H9 (cell line): Measurements from ENCODE around the gene IRF1. TPM values are rescaled to one million over a fixed set of nuclear protein-coding genes. Genes with fewer than 3 reads are reported as not detected.

ENCODE experiments used
- DNase-seq: peaks from one replicate; pipeline ENCODE4 v3.0.0-alpha.2; 2017
- H2AFZ ChIP-seq: one replicate; pipeline ENCODE4 v1.6.1; 2013; ENCODE audit warnings: mild to moderate bottlenecking, low read length, control low read depth, moderate library complexity
- H2AK5ac ChIP-seq: 2 replicates; pipeline ENCODE4 v1.6.1; 2013; ENCODE audit warnings: low read length, control low read depth, mixed read lengths; ENCODE audit not compliant: insufficient read length
- H2BK120ac ChIP-seq: one replicate; pipeline ENCODE4 v1.6.1; 2013; ENCODE audit warnings: low read depth, mild to moderate bottlenecking, low read length, control low read depth, inconsistent platforms; ENCODE audit not compliant: poor library complexity, severe bottlenecking
- H2BK12ac ChIP-seq: 2 replicates; pipeline ENCODE4 v1.6.1; 2013; ENCODE audit warnings: low read length, control low read depth, mixed read lengths, low read depth; ENCODE audit not compliant: insufficient read length
- H2BK15ac ChIP-seq: 2 replicates; pipeline ENCODE4 v1.6.1; 2013; ENCODE audit warnings: low read depth, low read length, control low read depth
- H2BK20ac ChIP-seq: one replicate; pipeline ENCODE4 v1.6.1; 2013; ENCODE audit warnings: low read depth, mild to moderate bottlenecking, low read length, control low read depth, inconsistent platforms; ENCODE audit not compliant: poor library complexity, severe bottlenecking
- H2BK5ac ChIP-seq: 2 replicates; pipeline ENCODE4 v1.6.1; 2013; ENCODE audit warnings: low read length, control low read depth, mixed read lengths; ENCODE audit not compliant: insufficient read length
- H3K14ac ChIP-seq: 2 replicates; pipeline ENCODE4 v1.6.1; 2013; ENCODE audit warnings: low read length, control low read depth; ENCODE audit not compliant: insufficient read depth
- H3K18ac ChIP-seq: 2 replicates; pipeline ENCODE4 v1.6.1; 2013; ENCODE audit warnings: low read depth, mild to moderate bottlenecking, mixed read lengths, low read length, control low read depth; ENCODE audit not compliant: insufficient read length
- H3K23ac ChIP-seq: 2 replicates; pipeline ENCODE4 v1.6.1; 2013; ENCODE audit warnings: low read length, control low read depth, mixed read lengths, low read depth; ENCODE audit not compliant: insufficient read length
- H3K23me2 ChIP-seq: 2 replicates; pipeline ENCODE4 v1.6.1; 2013; ENCODE audit warnings: low read depth, mild to moderate bottlenecking, mixed read lengths, low read length, control low read depth; ENCODE audit not compliant: insufficient read length, poor library complexity, severe bottlenecking
- H3K27ac ChIP-seq: 2 replicates; pipeline ENCODE4 v1.5.1; 2013; ENCODE audit warnings: low read length, control low read depth, mixed read lengths, low read depth; ENCODE audit not compliant: insufficient read length
- H3K27me3 ChIP-seq: 2 replicates; pipeline ENCODE4 v1.6.1; 2013; ENCODE audit warnings: low read length, control low read depth, inconsistent platforms; ENCODE audit not compliant: insufficient read depth
- H3K4ac ChIP-seq: 2 replicates; pipeline ENCODE4 v1.6.1; 2013; ENCODE audit warnings: low read depth, mild to moderate bottlenecking, control low read depth, inconsistent platforms, low read length, moderate library complexity
- H3K4me1 ChIP-seq: 2 replicates; pipeline ENCODE4 v1.6.1; 2013; ENCODE audit warnings: low read length, control low read depth, inconsistent platforms; ENCODE audit not compliant: insufficient read depth
- H3K4me2 ChIP-seq: 2 replicates; pipeline ENCODE4 v1.6.1; 2013; ENCODE audit warnings: low read length, control low read depth, mixed read lengths; ENCODE audit not compliant: insufficient read length, insufficient read depth
- H3K56ac ChIP-seq: 2 replicates; pipeline ENCODE4 v1.6.1; 2013; ENCODE audit warnings: low read depth, mild to moderate bottlenecking, mixed read lengths, low read length, control low read depth; ENCODE audit not compliant: insufficient read length
- H3K79me1 ChIP-seq: 2 replicates; pipeline ENCODE4 v1.6.1; 2013; ENCODE audit warnings: low read depth, mild to moderate bottlenecking, moderate library complexity, low read length, control low read depth, inconsistent platforms; ENCODE audit not compliant: insufficient read depth, poor library complexity, severe bottlenecking
- H3K79me2 ChIP-seq: 2 replicates; pipeline ENCODE4 v1.6.1; 2013; ENCODE audit warnings: low read length, control low read depth, inconsistent platforms; ENCODE audit not compliant: insufficient read depth
- H3K9ac ChIP-seq: 2 replicates; pipeline ENCODE4 v1.6.1; 2013; ENCODE audit warnings: low read length, control low read depth, mixed read lengths; ENCODE audit not compliant: insufficient read length; ENCODE audit errors: extremely low read depth
- H3K9me3 ChIP-seq: one replicate; pipeline ENCODE4 v1.6.1; 2013; ENCODE audit warnings: low read depth, low read length, inconsistent platforms; ENCODE audit not compliant: control insufficient read depth
- H3T11ph ChIP-seq: one replicate; pipeline ENCODE4 v1.6.1; 2013; ENCODE audit warnings: mild to moderate bottlenecking, low read length, control low read depth, inconsistent platforms
- H4K20me1 ChIP-seq: one replicate; pipeline ENCODE4 v1.6.1; 2013; ENCODE audit not compliant: control insufficient read depth, insufficient read length, insufficient read depth
- H4K5ac ChIP-seq: 2 replicates; pipeline ENCODE4 v1.6.1; 2013; ENCODE audit warnings: low read depth, mild to moderate bottlenecking, mixed read lengths, low read length, control low read depth; ENCODE audit not compliant: insufficient read length
- H4K8ac ChIP-seq: replicated peaks from 2 replicates; pipeline ENCODE4 v1.6.1; 2013; ENCODE audit warnings: low read length, control low read depth, mixed read lengths, low read depth; ENCODE audit not compliant: insufficient read length
- H4K91ac ChIP-seq: 2 replicates; pipeline ENCODE4 v1.6.1; 2013; ENCODE audit warnings: low read depth, mild to moderate bottlenecking, moderate library complexity, mixed read lengths, low read length, control low read depth; ENCODE audit not compliant: insufficient read length
- H3K27ac Mint-ChIP-seq, 3 experiments: 2 replicates in 2 of 3; 3 replicates in 1 of 3; pipeline ENCODE4 v1.8.0; 2020 to 2021; ENCODE audit warnings: mixed read lengths in 3 of 3, mild to moderate bottlenecking in 1 of 3, moderate library complexity in 1 of 3
- H3K27me3 Mint-ChIP-seq: 2 replicates; pipeline ENCODE4 v1.8.0; 2021; ENCODE audit warnings: low read depth, mild to moderate bottlenecking, moderate library complexity, mixed read lengths
- H3K36me3 Mint-ChIP-seq, 3 experiments: 2 replicates in 2 of 3; 3 replicates in 1 of 3; pipeline ENCODE4 v1.8.0; 2020 to 2021; ENCODE audit warnings: low read depth in 3 of 3, mixed read lengths in 3 of 3; ENCODE audit not compliant: insufficient read depth in 1 of 3
- H3K4me1 Mint-ChIP-seq, 2 experiments: 2 replicates each; pipeline ENCODE4 v1.8.0; 2020; ENCODE audit warnings: mixed read lengths in 2 of 2
- H3K4me3 Mint-ChIP-seq, 2 experiments: 2 replicates in 1 of 2; 3 replicates in 1 of 2; pipeline ENCODE4 v1.8.0; 2020 to 2021; ENCODE audit warnings: mild to moderate bottlenecking in 2 of 2, mixed read lengths in 2 of 2, moderate library complexity in 1 of 2
- H3K9me3 Mint-ChIP-seq, 2 experiments: 2 replicates in 1 of 2; 3 replicates in 1 of 2; pipeline ENCODE4 v1.8.0; 2020; ENCODE audit warnings: mild to moderate bottlenecking in 2 of 2, mixed read lengths in 2 of 2, moderate library complexity in 1 of 2
- WGBS: extraction: QIAGEN DNeasy Blood & Tissue Kit; methylation state at CpG from one replicate; pipeline ENCODE4 v1.1.7; 2013; ENCODE audit warnings: missing lambda C conversion rate, low lambda C conversion rate, mixed read lengths; ENCODE audit not compliant: insufficient read length; ENCODE audit errors: extremely low coverage; 5-methylcytosine and 5-hydroxymethylcytosine counted together
- total RNA-seq: library from RNA; stranded (reverse); gene quantifications from 2 replicates; pipeline ENCODE4 v1.2.1, GENCODE V29; 2021
- TF ChIP-seq, protein P1 (sequence below): fragments of 200-600 bp; sonication (generic); conservative IDR thresholded peaks from 3 replicates; pipeline ENCODE4 v1.8.0; 2021; ENCODE audit warnings: antibody characterized with exemption, mild to moderate bottlenecking

The IRF1 gene
- total RNA-seq, 1 experiment from 2014 or later, result 8.7 TPM

DNA sequence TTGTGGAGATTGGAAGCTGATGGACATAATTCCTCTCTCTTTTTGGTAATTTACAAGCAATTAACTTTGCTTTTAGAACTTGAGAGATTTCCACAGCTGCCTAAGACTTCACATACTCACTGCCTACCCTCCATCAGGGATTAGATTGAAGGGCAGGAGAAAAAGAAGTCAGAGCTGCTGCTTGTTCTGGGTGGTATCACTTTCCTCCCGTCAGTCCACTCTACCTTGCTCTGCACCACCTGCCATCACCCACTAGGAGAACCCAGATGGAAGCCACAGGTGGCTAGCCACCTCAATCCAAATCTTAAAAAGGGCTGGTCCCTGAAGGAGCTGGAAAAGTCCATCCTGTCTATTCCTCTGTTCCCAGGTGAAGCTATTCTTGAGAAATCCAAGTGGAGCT is 10.5 kb downstream of the IRF1 start:
- no peak overlapping the region for H3K56ac ChIP-seq
- H2BK5ac ChIP-seq, result no peak overlapping the region
- H4K8ac ChIP-seq, result no peak overlapping the region
- H3T11ph ChIP-seq, result no peak overlapping the region
- H3K23me2 ChIP-seq, result no peaks in the 10 kb centered on the region
- TF ChIP-seq, protein P1, sequence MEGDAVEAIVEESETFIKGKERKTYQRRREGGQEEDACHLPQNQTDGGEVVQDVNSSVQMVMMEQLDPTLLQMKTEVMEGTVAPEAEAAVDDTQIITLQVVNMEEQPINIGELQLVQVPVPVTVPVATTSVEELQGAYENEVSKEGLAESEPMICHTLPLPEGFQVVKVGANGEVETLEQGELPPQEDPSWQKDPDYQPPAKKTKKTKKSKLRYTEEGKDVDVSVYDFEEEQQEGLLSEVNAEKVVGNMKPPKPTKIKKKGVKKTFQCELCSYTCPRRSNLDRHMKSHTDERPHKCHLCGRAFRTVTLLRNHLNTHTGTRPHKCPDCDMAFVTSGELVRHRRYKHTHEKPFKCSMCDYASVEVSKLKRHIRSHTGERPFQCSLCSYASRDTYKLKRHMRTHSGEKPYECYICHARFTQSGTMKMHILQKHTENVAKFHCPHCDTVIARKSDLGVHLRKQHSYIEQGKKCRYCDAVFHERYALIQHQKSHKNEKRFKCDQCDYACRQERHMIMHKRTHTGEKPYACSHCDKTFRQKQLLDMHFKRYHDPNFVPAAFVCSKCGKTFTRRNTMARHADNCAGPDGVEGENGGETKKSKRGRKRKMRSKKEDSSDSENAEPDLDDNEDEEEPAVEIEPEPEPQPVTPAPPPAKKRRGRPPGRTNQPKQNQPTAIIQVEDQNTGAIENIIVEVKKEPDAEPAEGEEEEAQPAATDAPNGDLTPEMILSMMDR, result no peak; the same call in 2 of the 3 replicates
- no peak overlapping the region for H2AK5ac ChIP-seq
- H3K9me3 ChIP-seq, result no peaks in the 10 kb centered on the region
- no peaks in the 10 kb centered on the region for H3K27me3 ChIP-seq
- Mint-ChIP-seq H3K27me3 (no peaks in the 10 kb centered on the region), H3K4me1 (peaks cover 2% of the 10 kb centered on the region in 2 experiments), H3K4me3 (no peak overlapping the region), H3K36me3 (peaks cover 4 to 16% (median 10%) of the 10 kb centered on the region in 3 experiments; a peak in 6 of 7 replicates), H3K27ac (no peak overlapping the region), H3K9me3 (no peaks in the 10 kb centered on the region)
- no peak overlapping the region for H3K4me2 ChIP-seq
- no peak overlapping the region for H2BK20ac ChIP-seq
- H3K9ac ChIP-seq, result no peak overlapping the region
- H2AFZ ChIP-seq, result no peak overlapping the region
- no peak overlapping the region for H4K91ac ChIP-seq
- no peaks in the 10 kb centered on the region for H3K4me1 ChIP-seq
- DNase-seq, result no peak
- H4K20me1 ChIP-seq, result no peaks in the 10 kb centered on the region
- H3K14ac ChIP-seq, result no peak overlapping the region
- no peaks in the 10 kb centered on the region for H3K79me2 ChIP-seq
- no peaks in the 10 kb centered on the region for H3K79me1 ChIP-seq
- H2BK15ac ChIP-seq, result no peak overlapping the region
- H3K18ac ChIP-seq, result no peak overlapping the region
- no CpG with 5 or more reads among the region's 1 CpG for WGBS
- H2BK120ac ChIP-seq, result no peak overlapping the region
- H3K27ac ChIP-seq, result no peak overlapping the region
- H4K5ac ChIP-seq, result no peak overlapping the region
- H2BK12ac ChIP-seq, result no peak overlapping the region
- H3K23ac ChIP-seq, result no peak overlapping the region
- H3K4ac ChIP-seq, result no peak overlapping the region
